Globus pallidus (tissue), 1 donor: ENCODE data around the gene ATF7IP2.
A peak's percentile ranks its signal among the peaks of the same experiment; 100 is the strongest.

Source experiments
- DNase-seq: peaks from one replicate; pipeline ENCODE4 v3.0.0-alpha.2; 2015; ENCODE audit warnings: low spot score

ATF7IP2 gene

DNA sequence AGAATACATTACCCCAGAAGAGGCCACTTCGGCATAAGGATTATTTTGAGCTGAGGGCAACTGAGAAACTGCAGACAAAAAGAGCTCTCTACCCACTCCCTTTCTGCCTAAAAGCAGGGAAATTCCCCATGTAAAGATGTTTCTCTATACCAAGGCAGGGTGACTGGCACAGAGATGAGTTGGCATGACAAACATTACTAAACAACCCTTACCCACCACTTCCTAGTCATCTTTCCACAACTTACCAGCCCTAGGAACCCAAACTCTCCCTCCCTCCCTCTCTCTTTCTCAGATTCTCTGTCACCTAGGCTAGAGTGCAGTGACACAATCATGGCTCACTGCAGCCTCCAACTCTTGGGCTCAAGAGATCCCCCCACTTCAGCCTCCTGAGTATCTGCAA lies 126.0 kb downstream of the ATF7IP2 start:
- DNase-seq: no peak

GRCh38 chr16:10514369-10515055 lies 128.7 kb downstream of the ATF7IP2 start:
- peak; percentile 13 for DNase-seq

GRCh38 chr16:10517868-10518267 lies 132.0 kb downstream of the ATF7IP2 start:
- DNase-seq: no peak

DNA sequence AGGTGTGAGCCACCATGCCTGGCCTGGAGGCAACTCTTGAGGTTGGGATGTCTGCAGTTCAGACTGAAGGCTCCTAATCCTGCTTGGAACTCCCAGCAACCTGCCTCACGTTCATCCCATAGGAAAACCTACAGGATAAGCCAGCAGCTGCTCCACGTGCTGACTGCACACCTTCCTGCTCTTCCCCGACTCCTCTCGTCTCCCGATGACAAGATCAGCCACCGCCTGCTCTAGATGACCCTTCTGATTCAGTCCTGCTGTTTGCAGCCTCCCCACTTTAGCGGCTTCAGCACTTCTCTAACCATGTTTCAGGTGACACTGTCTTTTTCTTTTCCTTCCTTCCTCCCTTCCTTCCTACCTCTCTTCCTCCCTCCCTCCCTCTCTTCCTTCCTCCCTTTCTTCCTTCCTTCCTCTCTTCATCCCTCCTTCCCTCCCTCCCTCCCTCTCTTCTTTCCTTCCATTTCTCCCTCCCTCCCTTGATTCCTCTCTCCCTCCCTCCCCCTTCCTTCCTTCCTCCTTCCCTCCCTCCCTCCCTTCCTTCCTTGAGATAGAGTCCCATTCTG lies 132.7 kb downstream of the ATF7IP2 start:
- no peak for DNase-seq

DNA sequence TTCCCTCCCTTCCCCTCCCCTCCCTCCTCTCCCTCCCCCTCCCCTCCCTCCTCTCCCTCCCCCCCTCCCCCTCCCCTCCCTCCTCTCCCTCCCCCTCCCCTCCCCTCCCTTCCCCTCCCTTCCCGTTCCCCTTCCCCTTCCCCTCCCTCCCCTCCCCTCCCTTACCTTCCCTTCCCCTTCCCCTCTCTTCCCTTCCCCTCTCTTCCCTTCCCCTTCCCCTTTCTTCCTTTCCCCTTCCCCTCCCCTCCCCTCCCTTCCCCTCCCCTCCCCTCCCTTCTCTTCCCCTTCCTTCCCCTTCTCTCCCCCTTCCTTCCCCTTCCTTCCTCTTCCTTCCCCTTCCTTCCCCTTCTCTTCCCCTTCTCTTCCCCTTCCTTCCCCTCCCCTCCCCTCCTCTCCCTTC lies 133.4 kb downstream of the ATF7IP2 start:
- DNase-seq: no peak

GRCh38 chr16:10519929-10520868 lies 134.3 kb downstream of the ATF7IP2 start:
- DNase-seq: no peak

DNA sequence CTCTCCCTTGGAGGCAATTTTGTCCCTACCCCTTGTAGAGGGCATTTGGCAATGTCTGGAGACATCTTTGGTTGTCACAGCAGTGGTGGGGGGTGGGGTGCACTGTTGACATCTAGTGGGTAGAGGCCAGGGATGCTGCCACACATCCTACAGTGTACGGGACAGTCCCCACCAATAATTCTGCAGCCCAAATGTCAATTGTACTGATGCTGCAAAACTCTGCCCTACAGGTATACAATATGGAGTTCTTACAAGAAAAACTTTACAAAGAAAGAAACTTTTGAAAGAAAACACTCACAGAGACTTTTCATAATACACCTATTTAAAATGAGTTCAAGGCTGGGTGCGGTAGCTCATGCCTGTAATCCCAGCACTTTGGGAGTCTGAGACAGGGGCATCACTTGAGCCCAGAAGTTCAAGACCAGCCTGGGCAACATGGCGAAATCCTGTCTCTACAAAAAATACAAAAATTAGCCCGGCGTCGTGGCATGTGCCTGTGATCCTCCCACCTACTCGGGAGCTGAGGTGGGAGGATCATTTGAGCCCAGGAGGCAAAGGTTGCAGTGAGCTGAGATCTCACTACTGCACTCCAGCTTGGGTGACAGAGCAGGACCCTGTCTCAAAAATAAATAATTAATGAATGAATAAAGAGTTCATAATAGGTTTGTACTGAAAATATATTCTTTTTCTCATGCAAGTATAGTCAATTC lies 135.2 kb downstream of the ATF7IP2 start:
- no peak for DNase-seq

DNA sequence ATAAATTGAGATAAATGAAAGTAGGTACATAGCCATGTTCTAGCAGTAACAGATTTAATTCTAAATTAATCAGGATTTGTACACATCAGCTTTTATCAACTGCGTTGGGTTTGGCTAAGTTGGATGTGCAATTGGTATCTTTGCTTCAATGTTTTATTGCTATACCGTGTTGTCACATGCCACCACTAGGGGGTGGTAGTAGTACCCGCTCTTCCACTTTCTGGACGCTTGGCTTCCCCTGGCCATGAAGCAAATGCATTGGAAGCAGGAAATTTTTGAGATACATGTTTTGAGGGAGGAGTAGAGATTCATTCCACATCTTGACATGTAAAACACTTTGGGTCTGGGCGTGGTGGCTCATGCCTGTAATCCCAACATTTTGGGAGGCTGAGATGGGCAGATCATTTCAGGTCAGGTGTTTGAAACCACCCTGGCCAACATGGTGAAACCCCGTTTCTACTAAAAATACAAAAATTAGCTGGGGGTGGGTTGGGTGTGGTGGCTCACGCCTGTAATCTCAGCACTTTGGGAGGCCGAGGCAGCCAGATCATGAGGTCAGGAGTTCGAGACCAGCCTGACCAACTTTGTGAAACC lies 135.9 kb downstream of the ATF7IP2 start:
- peak; percentile 31 for DNase-seq

GRCh38 chr16:10522966-10523365 lies 137.1 kb downstream of the ATF7IP2 start:
- no peak for DNase-seq

GRCh38 chr16:10525214-10525825 lies 139.5 kb downstream of the ATF7IP2 start:
- DNase-seq: no peak

DNA sequence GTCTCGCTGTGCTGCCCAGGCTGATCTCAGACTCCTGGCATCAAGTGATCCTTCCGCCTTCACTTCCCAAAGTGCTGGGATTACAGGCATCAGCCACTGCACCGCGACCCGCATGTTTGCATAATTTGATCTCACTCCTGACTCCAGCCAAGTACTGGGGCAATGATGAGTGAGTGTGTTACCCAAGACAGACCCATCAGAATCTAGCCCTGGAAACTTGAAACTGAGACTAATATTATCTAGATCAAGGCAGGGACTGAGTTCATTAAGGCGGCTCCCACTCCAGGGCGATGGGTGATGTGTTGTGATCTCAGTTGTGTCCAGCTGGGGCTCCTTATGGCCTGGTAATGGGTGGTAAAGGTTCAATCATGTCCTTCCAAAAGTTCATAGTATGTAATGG lies 141.1 kb downstream of the ATF7IP2 start:
- DNase-seq: no peak

- no peak for DNase-seq
Observed at GRCh38 chr16:10528635-10529034, 142.8 kb downstream of the ATF7IP2 start.

DNA sequence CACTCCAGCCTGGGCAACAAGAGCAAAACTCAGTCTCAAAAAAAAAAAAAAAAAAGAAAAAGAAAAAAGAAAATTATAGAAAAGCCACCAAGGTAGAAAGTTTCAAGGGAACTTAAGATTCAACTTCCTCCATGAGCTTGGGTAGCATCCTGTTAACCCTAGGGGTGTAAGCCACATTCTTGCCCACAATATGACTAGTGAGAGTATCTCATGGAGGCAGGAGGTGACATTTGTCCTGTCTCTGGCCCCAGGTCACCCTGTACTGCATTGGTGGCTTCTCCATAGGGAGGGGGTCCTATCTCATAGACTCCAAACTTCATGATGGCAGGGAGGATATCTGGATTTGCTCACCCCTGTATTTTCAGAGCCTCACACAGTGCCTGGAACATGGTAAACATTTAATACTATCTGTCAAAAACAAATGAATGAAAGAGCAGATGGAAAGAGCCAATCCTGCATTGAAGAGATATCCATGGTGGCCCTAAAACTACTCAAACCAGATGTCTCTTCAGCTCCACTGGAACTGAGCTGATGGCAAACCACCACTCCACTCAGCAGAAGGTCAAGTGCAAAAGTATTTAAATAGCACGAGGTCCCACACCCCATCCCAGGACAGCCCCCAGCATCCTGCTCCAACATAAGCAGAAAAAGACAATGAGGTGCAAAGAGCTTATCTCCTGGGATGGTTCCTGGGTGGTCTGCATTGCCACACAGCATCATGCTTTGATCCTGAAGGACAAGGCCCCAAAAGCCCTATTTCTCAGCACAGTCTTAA lies 144.2 kb downstream of the ATF7IP2 start:
- no peak for DNase-seq

DNA sequence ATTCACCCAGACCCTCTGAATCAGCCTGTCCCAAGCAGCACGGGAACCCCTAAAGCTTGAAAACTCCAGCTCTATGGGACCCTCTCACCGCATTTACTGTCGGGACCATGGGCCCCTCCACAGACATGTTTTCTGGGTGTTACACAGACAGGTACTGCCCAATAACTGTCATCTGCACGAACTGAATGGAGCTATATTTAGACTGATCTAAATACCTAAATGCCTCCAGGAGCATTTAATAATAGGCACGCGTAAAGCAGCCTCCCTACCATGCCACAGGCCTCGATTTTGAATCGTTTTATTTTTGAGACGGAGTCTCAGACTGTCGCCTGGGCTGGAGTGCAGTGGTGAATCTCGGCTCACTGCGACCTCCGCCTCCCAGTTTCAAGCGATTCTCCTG lies 144.8 kb downstream of the ATF7IP2 start:
- no peak for DNase-seq

DNA sequence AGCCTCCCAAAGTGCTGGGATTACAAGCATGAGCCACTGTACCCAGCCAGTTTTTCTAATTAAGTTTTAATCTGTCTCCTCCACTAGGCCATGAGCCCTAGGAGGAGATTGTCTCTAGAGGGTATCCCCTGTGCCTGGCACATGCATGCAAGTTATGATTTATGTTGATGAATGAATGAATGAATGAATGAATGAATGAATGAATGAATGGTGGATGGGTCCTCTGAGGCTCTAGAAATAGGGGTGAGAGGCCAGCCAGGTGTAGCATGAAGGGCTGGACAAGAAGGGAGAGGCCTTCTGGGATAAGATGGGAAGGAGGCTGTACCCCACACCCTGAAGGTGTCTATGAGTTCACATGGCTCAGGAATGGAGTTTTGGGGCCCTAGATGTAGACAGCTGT lies 145.7 kb downstream of the ATF7IP2 start:
- DNase-seq: no peak
